Esophagus mucosa (tissue), 1 donor: ENCODE measurements around the gene KIF26A. TPM values are rescaled to one million over a fixed set of nuclear protein-coding genes. Genes with fewer than 3 reads are reported as not detected.
A peak's percentile ranks its signal among the peaks of the same experiment; 100 is the strongest.

Source experiments
- ATAC-seq: fragments of 200-7000 bp; cut with Tn5 transposase; one replicate; pipeline ENCODE4 v1.9.1; 2020
- total RNA-seq: library from RNA; stranded (reverse); gene quantifications from one replicate; pipeline ENCODE4 v1.2.4, GENCODE V29; 2023
- donor health status: DM: yes; HTN: yes; CAD: no.

Gene KIF26A
- total RNA-seq, 1 donor from 2014 or later = 1.00 TPM

DNA sequence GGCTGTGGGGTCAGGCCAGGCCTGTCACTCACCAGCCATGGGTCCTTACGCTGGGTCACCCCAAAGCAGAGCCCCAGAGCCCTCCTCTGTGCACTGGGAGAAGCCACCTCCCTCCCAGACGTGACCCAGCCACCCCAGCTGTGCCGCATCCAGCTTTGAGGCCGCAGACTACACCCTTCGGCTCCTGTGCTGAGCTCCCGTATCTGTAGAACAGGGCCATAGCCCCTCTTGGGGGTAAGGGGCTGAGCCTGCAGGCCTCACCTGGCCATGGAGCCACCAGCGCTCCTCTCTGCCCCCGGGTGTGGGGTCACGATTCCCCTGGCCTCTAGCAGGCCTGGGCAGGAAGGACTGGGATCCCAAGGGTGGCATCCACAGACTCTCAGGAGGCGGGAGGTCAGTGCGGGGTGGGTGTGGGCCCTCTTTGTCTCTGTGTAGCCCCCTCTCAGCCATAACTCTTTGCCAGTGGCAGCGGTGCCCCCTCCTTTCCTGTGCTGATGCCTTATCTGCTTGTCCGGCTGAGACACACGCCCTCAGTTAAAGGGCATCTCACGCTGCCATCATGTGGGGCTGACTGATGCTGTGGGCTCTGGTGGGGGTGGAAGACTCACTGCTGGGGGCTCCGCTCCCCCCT, 36.6 kb upstream of the KIF26A start:
- ATAC-seq = no peak

DNA sequence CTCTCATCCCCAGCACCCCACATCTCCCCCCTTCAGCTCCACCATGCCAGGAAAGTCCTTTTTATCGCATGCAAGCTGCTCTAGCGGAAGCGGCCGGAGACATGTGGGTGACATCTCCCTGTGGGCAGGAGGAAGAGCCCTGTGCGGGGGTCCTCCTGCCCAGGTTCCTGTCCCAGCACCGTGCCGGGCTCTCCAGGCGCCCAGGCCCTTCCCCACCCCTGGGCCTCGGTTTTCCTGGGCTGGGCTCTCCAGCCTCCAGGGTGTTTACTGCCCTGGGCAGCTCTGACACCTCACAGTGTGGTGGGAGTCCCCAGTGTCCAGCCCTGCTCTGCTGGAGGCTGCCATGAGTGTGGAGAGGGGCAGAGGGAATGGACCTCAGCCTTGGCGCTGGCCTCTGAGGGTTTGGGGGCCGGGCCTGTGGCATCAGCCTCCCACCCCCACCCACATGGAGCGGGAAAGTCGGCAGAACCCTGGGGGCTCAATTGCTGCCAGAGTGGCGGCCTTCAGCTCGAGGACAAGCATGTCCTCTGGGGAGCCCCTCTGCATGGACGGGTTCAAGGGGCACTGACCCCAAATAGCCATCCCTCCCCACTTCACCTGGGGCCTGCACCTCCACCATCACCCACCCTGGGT, 36.0 kb upstream of the KIF26A start:
- ATAC-seq = no peak

DNA sequence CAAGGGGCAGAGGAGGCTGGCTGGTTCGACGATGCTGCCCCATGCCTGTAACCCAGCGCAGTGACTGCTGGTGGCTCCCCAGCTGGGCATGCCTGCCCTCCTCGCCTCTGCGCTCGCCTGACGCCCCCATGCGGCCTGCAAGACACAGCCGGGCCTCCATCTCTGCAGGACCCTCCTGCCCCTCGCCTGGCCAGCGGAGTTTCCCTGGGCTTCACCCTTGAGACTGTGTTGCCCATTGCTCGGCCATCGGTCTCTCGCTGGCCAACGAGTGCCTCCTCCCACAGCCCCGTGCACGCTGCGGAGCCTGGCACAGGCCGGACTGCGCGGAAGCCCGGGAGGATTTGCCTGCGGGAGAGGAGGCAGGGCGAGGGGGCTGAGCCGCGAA, 35.3 kb upstream of the KIF26A start:
- no peak for ATAC-seq

DNA sequence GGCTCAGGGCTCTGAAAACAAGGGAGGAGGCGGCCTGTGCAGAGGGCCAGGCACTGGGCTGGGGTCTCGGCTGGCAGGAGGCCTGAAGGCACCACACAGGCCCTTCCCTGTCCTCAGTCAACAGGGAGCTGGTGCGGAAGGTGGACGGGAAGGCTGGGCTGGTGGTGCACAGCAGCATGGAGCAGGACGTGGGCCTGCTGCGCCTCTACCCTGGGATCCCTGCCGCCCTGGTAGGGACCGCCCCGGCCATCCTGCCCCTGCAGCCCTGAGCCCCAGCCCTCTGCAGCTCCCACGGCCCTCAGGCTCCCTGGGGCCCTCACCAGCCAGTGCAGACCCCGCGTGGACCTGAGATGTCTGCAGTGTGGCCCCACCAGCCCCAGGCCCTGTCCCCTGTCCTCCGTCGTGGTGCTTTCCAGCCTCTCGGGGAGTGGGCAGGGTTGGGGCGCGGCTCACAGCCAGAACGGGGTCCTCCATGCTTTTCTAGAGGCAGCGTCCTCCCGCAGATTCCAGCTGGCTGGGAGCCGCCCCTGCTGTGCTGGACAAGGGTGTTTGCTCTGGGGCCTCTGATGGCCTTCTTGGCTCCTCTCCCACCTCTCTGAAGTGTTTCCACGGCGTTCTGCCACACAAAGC, 34.8 kb upstream of the KIF26A start:
- no peak for ATAC-seq

DNA sequence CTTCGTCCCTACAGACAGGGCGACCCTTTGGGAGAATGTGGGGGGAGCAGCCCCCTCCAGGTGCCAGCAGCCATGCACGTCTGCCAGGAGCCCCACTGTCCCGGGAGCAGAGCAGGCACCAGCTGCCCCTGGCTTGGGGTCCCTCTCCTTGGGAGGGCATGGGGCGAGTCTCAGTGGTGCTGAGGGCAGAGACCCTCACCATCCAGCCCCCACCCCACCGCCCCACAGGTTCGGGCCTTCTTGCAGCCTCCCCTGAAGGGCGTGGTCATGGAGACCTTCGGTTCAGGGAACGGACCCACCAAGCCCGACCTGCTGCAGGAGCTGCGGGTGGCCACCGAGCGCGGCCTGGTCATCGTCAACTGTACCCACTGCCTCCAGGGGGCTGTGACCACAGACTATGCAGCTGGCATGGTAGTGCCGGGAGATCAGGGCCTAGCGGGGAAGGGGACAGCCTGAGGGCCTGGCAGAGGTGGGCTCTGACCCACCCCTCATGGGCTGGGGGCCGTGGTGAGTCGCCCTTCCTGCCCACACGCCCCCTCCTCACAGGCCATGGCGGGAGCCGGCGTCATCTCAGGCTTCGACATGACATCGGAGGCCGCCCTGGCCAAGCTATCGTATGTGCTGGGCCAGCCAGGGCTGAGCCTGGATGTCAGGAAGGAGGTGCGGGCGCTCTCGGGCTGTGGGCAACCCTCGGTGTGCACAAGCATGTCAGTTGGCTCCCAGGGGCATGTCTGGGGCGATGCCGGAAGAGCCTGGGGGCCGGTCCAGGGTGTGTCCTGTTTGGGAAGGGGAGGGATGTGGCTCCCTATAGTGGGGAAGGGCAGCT, 34.1 kb upstream of the KIF26A start:
- ATAC-seq = peak; percentile 41

DNA sequence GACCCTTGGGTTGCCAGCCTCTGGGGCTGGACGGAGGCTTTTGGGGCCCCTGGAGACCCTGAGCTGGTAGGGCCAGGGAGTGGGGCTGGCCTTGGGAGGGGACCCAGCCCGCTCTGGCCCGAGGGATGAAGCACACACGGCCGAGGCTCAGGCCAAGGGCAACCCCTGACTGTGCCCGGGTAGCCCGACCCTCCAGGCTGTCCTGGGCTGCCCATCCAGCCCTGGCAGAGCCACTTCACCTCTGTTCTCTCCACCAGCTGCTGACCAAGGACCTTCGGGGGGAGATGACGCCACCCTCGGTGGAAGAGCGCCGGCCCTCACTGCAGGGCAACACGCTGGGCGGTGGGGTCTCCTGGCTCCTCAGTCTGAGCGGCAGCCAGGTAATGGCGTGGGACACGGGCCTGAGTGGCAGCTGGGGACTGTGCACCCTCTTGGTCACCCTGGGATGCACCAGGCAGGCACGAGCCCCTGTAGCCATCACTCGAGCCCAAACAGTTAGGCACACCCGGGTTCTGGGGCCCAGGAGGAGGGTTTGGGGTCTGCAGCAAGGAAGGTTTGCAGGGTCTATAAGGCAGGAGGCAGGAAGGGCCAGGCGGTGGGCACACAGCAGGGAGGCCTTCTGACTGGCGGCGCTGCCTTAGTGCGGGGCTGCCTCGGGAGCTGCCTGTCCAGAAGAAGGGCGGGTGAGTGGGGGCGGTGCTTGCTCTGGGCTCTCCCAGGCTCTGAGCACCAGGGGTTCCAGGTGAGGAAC, 33.1 kb upstream of the KIF26A start:
- no peak for ATAC-seq

DNA sequence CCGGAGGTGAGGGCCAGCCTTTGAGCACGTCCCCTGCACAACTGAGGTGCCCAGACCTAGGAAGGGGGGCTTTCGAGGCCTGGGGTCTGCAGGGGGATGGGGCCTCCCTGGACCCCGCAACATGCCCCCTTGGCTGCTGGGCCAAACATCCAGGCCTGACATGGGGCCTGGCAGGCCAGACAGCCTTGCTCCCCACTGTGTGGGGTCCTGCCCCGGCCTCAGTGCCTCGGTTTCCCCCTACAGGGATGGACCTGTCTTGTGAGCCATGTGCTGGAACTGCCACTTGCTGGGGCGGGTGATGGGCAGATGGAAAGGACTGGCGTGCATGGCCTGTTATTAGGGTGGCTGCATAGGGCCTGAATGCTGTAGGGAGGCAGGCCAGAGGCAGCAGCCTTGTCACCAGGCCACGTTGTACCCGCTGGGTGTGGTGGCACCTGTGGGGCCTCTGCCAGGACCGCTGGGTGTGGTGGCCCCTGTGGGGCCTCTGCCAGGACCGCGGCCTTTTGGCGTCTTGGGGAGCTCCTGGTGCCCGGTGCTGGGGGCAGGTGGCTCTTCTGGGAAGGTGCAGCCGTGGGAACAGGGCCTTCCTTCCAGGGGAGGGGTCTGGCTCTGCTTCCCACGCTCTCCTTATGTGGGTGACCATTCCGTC, 32.4 kb upstream of the KIF26A start:
- peak; percentile 53 for ATAC-seq

DNA sequence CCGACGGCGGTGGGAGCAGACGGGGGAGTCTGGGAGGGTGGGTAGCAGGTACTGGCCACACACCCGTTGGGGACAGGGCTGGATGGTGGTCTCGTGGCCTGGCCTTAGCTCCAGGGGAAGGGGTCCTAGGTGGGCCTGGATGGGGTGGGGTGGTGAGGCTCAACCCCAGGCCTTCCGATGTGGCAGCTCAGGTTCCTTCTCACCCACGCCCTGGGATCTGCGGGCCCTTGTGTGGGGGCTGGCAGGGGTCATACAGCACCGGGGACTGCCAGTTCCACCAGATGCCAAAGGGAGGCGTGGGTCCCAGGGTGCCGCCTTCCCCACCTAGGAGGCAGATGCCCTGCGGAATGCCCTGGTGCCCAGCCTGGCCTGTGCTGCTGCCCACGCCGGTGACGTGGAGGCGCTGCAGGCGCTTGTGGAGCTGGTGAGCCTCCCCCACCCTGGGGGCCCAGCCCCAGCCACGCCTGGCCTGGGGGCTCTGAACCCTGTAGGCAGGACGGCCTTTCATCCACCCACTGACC, 31.9 kb upstream of the KIF26A start:
- ATAC-seq = no peak

DNA sequence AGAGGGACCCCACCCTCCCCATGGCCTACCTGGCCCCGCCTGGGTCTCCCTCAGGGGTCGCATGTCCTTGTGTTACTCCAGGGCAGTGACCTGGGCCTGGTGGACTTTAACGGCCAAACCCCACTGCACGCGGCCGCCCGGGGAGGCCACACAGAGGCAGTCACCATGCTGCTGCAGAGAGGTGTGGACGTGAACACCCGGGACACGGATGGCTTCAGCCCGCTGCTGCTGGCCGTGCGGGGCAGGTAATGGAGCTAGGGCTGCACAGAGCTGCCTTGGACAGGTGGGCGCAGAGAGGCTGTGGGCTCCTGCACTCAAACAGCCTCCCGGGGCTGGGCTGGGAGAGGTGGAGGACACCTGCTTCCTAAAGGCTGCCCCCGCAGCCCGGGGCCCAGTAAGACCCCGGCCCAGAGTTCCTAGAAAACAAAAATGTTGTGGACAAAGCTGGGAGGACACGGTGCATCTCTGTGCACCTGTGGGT, 31.2 kb upstream of the KIF26A start:
- ATAC-seq = no peak

DNA sequence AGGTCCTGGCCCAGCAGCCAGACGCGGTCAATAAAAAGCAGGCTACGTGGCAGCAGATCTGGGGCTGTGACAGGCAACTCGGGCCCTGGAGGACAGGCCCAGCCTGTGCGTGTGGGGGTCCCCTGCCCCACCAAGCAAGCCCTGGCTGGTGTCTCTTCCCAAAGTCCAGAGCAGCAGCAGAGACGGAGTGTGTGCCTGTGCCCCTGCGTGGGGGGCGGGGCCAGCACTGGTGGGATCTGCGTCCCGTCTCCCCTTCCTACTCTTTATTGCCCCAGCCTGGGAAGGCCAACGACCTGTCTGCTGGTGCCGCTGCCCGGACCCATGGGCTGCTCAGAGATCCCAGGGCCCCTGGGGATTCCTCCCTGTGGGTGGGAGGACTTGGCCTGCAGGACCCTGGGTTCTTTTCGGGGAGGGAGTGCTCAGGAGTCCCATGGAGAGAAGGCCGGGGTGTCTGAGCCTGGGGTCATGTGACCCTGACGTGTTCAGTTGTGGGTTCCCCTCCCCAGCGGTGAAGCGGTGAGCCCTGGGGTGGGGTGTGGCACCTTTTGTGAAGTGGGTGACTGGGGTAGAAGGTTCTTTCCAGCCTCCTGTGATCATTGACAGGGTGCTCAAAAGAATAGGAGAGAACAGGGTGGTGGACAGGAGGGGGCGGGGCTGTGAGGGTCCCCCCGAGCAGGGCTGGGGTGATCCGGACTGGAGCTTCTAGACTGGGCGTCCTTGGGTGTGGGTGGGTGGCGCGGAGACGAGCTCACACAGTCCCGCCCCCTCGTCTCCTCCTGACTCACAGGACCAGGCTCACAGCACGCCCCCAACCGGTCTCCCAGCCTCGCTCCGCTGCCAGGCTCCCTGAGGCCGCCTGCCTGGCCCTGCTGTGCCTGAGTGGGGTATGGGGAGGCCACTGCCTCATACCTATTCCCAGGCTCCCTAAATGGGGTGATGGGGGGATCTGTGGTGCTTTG, 30.5 kb upstream of the KIF26A start:
- peak; percentile 68 for ATAC-seq

DNA sequence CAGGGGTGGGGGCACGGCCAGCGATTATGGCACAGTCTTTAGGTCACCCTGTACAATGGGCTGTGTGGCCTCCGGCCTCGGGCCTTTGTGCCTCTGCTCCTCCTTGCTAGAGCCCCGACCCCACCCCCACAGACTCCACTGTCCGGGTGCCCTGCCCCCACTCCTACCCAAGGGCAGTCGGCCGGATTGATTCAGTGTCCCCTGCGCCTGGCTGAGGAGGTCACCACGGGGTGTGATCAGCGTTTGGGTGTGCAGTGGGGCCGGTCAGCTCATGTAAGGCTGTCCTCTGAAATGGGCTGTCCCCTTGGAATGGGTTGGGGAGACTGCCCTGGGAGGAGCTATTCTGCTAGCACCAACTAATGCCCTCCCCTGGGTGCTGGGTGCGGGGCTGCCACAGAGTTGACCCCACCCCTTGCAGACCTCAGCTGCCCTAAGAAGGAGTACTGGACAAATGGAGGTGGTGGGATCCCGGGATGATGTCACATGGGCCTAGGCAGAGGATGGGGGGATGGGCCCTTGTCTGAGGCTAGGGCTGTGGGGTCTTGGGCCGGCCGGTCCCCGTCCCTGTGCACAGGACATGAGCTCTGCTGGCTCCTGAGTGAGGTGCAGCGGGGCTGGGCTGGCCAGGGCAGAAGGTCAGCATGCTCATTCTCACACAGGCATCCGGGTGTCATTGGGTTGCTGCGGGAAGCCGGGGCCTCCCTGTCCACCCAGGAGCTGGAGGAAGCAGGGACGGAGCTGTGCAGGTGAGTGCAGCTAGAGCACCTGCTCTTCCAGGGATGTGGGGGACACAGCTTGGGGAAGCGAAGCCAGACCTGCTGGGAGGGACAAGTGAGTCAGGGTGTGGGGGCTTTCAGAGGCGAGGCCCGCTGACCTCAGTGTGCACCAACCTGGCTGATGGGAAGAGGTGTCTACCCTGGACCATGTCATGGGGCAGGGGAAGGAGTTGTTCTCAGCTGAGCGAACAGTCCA, 29.5 kb upstream of the KIF26A start:
- ATAC-seq = no peak

DNA sequence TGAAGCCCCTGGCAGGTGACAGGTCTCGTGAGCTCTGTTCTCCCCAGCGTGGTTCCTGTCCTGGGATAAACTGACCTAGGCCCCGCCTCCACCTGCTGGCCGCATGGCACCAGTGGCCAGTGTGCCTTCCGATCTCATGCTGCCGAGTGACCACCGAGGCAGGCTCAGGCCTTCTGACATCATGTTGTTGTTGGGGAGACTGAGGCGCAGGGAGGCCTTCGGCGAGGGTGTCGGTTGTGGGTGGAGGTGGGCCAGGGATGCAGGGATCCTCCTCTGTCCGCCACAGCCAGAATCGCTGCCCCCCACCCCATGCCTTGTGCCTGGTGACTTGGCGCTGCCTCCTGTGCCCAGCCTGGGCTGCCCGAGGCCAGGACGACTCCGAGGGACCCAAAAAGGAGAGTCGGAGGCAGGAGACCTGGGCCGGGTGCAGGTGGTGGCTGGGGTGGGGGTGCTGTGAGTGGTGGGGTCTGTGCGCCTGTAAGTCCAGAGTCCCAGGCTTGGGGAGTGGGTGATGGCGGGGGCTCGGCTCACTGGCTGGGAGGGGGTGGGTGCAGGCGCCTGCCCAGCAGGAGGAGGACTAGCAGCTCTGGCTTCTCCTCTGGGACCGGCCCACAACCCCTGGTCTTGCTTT, 28.5 kb upstream of the KIF26A start:
- no peak for ATAC-seq

DNA sequence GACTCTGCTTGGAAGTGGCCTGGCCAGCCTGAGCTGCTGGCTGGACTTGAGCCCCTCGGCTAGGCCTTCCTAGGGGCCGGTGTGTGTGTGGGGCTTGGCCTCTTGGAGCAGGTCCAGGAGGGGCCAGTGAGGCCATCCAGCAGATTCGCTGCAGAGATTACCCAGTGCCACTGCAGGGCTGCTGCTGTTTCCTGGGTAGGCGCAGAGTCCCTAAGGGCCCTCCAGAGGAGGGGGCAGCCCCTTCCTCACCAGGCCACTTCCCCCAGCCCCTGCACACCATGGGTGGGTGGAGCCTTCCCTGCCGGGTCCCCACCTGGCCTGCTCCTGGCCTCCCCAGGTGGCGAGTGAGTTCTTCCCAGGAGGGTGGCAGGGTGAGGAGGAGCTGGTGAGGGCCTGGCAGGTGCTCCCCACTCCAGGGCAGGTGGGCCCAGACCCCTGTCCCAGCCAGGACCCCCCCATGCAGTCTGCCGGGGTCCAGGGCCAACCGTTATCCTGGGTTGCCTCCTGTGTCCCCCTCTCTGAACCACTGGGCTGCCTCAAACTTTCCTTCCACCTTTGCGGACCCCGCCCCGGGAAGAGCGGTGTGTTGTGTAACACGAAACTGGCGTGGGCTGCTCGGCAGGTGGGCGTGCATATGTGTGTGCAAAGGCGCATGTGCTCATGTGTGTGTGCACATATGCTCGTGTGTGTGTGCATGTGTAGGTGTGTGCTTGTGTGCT, 27.7 kb upstream of the KIF26A start:
- no peak for ATAC-seq

DNA sequence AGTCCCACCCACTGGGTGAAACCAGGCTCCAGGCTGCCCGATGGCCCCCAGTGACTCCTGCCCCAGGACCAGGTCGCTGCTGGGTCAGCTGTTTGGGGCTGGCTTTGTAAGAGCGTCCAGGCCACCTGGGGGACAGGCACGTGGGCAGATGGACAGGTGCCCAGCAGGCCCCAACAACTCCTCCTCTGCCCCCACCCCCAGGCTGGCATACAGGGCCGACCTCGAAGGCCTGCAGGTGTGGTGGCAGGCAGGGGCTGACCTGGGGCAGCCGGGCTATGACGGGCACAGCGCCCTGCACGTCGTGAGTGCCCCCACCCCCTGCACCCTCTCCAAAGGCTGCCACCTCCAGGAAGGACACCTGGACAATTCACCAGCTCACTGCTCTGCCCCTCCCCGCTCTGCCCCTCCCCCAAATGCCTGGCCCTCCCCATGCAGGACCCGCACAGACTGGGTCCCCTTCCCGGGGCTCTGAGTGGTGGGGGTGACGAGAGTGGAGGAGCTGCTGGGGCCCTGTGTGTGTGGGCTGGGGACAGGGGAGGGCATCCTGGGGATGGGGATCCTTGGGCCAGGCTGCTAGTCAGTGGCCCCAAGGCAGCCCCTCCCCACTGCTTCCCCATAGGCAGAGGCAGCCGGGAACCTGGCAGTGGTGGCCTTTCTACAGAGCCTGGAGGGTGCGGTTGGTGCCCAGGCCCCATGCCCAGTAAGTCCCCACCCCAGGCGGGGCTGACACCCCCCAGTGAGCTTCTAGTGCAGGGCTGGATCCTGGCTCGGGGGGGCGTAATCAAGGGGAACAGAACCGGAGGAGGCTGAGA, 26.9 kb upstream of the KIF26A start:
- no peak for ATAC-seq

DNA sequence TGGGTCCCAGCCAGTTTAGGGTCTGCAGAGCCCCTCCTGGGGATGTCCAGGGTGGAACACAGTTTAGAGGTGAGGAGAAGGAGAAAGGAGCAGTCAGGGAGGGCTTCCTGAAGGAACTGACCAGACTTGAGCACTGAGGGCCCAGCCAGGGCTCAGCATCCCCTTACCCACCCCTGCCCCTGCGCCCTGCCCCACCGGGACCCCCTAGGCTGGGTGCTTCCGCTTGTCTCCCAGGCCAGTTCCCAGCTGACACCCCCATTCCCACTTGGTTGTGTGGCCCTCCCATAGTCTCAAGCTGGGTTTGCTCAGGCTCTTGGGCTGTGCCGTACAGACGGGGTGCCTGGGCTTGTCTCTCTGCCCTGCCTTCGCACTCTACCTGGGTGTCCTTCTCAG, 26.3 kb upstream of the KIF26A start:
- no peak for ATAC-seq

DNA sequence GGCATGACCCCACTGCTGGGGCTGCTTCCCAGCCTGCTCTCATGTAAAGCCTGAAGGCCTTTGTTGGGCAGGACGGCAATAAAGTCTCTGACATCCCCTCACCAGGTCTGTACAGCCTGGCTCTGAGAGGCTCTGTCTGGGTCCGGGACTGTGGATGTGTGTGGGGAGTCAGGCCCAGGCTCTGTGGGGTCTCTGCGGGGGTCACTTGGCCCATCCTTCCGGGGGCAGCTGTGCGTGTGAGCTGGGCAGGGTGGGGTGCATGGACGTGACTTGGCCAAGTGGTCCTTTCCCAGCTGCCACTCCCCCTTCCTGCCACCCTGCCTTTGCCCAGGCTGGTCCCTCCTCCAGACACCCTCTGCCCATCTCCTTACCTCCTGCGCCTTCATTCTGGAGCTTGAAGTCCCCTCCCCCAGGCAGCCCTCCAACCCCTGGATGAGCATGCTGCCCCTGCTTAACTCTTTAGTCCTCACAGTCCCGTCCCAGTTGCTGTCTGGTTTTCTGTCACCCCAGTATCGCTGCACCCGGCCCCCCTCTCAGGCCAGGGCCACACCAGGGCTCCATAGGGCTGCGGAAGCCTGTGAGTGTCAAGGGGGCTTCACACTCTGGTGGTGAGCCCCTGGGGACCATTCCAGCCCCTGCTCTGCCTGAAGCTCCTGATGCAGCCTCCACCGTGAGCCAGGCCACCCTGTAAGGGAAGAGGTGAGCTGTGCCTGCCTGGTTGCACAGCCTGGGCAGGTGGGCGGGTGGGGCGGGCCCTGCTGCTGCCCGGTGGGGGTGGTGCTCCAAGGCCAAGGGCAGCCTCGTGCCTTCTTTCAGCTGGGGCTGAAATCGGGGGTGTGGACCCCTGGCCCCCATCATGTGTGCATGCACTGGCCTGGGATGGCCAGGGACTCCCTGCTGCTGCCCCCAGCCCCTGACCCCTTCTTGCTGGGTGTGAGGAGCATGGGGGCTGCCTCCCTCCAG, 25.5 kb upstream of the KIF26A start:
- no peak for ATAC-seq
